ENCODE results near the gene HEXA.
"Not testable (repeated sequence)": the region's sequence is repeated elsewhere in the genome, so short reads cannot be mapped to it uniquely, and the experiment has no call there.

Gene HEXA

DNA sequence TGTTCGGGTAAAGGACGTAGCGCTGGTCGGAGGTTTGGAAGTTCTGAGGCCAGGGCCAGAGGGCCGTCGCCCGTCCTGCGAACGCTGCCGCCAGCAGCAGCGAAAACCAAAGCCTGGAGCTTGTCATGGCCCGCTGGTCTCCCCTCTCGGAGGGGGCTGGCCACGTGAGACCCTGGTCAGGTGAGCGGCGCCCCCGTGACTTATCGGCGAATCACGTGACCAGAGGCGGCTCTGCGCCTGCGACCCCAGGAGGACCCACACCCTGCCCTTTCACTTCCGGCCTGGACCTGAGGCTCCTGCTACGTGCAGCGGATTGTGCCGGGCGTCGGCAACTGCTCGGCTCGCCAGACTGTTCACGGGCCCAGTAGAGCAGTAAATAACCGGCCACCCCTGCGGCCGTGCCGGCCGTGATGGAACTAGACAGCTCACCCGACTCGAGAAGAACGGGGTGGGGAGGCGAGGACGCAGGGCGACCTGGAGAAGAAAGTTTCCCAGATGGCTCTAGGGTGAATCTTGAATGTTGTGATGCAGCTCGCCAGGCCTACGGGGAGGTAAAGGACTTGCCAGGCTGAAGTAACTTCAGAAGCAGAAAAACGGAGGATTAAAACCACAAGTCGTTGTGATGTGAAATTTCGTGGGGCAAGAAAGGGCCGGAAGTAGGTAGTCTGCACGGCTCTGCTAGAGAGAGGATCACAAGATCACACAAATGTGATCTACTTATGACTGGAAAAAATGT, at the start of gene HEXA:
Gene HEXA, minus strand, starts transcription at position 169 of the 736 bp plus-strand sequence. Its CDS starts 42 bp downstream, at position 127.
- DNase-seq = peak; percentile 81

DNA sequence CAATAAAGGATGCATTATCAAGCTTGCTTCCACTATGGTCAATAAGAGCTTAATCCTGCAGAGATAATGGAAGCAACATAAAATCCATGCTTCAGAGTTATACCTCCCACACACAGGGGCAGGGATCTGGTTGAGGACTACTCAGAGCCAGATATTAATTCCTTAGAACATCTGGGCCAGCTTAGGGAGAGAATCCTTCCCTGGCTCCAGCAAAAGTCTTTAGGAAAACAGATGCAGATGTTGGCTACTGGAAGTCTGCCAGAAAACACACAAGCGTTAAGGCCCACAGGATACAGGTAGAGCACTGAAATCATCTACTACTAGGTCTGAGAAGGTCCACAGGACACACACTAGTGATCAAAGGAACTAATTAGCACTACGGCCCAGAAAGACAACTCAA, 47.4 kb upstream of the HEXA start:
- no peak for DNase-seq

GRCh38 chr15:72421484-72421883, 45.7 kb upstream of the HEXA start:
- no peak for DNase-seq

DNA sequence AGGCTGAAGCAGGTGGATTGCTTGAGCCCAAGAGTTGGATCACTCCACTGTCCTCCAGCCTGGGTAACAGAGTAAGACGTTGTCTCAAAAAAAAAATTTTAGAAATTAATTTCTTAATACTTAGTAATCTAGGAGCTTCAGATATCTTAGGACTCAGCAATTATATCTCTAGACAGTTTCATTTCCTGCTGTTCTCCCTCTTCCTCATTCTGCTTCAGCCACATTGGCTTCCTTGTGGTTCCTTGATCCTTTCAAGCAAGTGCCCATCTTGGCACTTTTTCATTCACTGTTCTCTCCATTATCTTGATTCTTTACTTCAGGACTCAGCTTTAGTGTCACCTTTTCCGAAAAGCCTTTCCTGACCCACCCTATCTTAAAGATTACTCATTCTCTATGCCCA, 44.8 kb upstream of the HEXA start:
- no peak for DNase-seq

- not testable (repeated sequence) for DNase-seq
Observed at GRCh38 chr15:72419768-72420167, 44.0 kb upstream of the HEXA start.

- DNase-seq = no peak
Observed at GRCh38 chr15:72415304-72415703, 39.5 kb upstream of the HEXA start.

DNA sequence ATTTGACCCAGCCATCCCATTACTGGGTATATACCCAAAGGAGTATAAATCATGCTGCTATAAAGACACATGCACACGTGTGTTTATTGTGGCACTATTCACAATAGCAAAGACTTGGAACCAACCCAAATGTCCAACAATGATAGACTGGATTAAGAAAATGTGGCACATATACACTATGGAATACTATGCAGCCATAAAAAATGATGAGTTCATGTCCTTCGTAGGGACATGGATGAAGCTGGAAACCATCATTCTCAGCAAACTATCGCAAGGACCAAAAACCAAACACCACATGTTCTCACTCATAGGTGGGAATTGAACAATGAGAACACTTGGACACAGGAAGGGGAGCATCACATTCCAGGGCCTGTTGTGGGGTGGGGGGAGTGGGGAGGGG, 37.5 kb upstream of the HEXA start:
- DNase-seq = not testable (repeated sequence)

DNA sequence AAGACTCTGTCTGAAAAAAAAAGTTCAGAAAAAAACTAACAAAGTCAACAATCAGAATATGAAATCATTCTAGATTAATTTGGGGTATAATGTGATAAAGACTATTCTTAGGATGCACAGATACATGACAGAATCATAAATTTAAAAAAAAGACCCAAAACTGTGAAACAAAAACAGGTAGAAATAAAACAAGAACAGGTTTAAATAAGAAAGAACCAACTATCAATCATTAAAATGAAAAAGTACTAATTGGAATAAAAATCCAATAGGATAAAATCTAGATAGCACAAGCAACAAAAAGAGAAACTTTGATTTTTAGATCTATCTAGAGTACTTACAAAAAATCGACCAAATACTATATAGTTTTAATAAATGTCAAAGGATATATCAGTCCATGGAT, 35.7 kb upstream of the HEXA start:
- DNase-seq = no peak

DNA sequence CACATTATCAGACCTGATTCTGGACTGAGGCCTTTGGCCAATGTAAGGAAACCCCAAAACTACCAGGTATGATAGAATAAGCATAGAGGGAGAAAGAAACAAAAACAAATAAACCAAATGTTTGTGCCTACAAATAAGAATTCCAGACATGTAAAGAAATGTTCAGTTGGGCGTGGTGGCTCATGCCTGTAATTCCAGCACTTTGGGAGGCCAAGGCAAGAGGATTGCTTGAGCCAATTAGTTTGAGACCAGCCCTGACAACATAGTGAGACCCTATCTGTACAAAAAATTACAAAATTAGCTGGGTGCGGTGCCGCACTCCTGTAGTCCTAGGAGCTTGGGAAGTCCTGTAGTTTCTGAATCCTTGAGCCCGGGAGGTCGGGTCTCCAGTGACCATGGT, 35.3 kb upstream of the HEXA start:
- no peak for DNase-seq

DNA sequence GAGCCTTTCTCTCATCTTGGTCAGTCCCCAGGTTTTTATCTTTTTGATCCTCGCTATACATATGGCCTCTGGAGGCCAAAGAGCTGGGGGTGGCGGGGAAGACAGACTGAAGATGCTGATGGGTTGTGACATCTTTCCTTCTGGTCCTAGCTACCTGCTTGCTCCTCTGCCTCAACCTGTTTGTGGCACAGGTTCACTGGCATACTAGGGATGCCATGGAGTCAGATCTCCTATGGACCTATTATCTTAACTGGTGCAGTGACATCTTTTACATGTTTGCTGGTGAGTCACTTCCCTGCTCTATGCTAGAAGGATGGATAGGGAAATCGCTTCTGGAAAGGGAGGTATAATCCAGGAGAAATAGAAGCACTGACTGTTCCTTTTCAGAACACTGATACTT, 31.1 kb upstream of the HEXA start:
- no peak for DNase-seq

- no peak for DNase-seq
Observed at GRCh38 chr15:72404841-72405240, 29.0 kb upstream of the HEXA start.

GRCh38 chr15:72404356-72404755, 28.5 kb upstream of the HEXA start:
- no peak for DNase-seq

DNA sequence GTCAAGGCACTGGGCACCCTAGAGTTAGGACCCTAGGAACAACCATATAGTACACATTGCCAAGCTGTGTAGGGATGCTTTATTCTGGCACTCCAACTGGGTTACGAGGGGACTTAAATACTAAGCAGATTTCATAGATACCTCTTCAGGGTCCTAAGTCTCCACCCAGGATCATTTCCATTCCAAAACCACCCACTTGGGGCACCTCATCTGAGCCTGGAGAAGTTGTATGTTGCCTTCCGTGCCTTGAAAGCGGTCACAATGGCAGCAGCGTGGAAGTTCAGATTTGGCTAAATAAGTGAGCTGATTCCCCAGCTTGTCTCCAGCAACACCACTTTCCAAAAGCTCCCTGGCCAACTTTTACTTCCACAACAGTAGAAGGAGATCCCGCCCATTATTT, 26.9 kb upstream of the HEXA start:
- DNase-seq = no peak

- DNase-seq = no peak
Observed at GRCh38 chr15:72398648-72399047, 22.8 kb upstream of the HEXA start.

GRCh38 chr15:72397796-72398588, 22.2 kb upstream of the HEXA start, which contains the start of gene TMEM202:
Gene TMEM202, plus strand, starts transcription at chr15:72398305. Its CDS starts 22 bp downstream, at chr15:72398327.
- DNase-seq = no peak

DNA sequence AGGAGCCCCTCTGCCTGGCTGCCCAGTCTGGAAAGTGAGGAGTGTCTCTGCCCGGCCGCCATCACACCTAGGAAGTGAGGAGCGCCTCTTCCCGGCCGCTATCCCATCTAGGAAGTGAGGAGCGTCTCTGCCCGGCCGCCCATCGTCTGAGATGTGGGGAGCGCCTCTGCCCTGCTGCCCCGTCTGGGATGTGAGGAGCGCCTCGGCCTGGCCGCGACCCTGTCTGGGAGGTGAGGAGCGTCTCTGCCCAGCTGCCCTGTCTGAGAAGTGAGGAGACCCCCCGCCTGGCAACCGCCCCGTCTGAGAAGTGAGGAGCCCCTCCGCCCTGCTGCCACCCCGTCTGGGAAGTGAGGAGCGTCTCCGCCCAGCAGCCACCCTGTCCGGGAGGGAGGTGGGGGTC, 20.5 kb upstream of the HEXA start:
- not testable (repeated sequence) for DNase-seq

DNA sequence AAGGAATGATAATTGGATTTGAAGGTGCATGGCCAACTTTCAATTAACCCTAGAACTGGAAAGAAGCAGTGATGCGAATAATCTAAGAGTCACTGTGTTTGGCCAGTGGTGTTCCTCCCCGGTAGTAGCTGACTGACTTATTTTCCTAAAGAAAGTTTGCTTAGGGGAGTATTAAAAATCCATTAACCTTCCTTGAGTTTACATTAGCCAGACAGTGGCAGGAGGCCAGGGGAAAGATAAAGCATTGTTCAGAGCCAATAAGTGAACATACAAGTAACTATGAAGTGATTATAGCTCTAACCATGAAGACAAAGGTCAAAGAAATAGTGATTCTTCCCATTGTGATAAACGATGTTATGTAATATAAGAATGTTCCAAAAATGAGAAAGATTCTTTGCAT, 13.4 kb upstream of the HEXA start:
- DNase-seq = no peak

GRCh38 chr15:72387741-72388140, 11.9 kb upstream of the HEXA start:
- no peak for DNase-seq

- DNase-seq = no peak
Observed at GRCh38 chr15:72382146-72382545, 6.3 kb upstream of the HEXA start.

DNA sequence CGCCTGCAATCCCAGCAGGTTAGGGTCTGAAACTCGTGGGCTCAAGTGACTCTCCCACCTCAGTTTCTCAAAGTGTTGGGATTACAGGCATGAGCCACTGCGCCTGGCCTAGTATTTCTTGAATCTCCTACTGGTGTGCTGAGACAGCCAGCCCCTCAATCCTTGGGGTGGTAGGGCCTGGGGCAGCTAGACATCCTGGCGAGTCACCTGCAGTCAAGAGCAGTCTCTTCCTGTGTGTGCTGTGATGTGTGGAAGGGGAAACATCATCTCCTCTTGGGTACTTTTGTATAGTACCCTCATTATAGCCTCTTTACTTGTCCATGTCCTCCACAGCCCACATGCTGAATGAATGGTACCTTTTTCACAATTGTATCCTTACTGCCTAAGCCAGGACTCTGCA, 4.9 kb upstream of the HEXA start:
- no peak for DNase-seq

- no peak for DNase-seq
Observed at GRCh38 chr15:72379856-72380430, 4.1 kb upstream of the HEXA start.

GRCh38 chr15:72379106-72379505, 3.3 kb upstream of the HEXA start:
- DNase-seq = not testable (repeated sequence)

GRCh38 chr15:72377331-72377730, 1.5 kb upstream of the HEXA start:
- no peak for DNase-seq

DNA sequence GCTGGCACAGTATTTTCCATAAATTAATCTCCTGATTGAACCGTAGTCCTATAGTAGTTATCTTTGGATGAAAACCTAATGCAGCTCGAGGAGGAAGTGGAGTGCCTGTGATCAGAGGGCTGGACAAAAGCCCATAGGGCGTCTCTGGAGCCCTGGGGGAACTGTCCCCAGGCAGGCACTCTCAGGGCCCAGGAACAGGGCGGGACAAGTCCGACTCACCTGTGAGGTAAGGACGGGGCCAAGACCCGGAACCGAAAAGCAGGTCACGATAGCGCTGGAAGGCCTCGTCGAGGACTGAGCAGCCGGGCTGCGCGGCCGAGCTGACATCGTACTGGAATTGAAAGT, 341 bp downstream of the HEXA start:
- no peak for DNase-seq
